Measurements from ENCODE around the gene F11. TPM values are rescaled to one million over a fixed set of nuclear protein-coding genes. Genes with fewer than 3 reads are reported as not detected.
"Not testable (repeated sequence)": the region's sequence is repeated elsewhere in the genome, so short reads cannot be mapped to it uniquely, and the experiment has no call there.

Gene F11
- total RNA-seq, 1 donor from 2014 or later, result not detected

DNA sequence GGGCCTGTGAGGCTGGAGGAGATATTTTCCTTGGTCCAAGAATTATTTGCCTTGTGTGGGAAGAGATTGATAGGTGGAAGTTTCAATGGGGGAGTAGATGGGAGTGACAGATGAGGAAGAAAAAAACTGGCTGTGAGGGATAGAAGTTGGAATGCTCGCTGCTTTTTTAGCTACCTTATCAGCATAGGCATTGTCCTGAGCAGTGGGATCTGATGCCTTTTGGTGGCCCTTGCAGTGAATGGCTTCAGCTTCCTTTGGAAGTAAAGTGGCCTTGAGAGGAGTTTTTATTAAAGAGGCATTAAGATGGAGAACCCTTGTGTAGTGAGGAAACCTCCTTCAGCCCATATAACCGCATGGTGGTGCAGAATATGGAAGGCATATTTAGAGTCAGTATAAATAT is 22.7 kb upstream of the F11 start:
- Mint-ChIP-seq H3K4me1 (ENCODE audit: low read depth, unreplicated experiment) (peaks cover 6% of the 10 kb centered on the region), H3K36me3 (ENCODE audit: unreplicated experiment) (no peaks in the 10 kb centered on the region), H3K4me3 (ENCODE audit: unreplicated experiment) (no peak overlapping the region), H3K27ac (ENCODE audit: unreplicated experiment) (no peak overlapping the region), H3K27me3 (ENCODE audit: unreplicated experiment) (no peaks in the 10 kb centered on the region), H3K9me3 (ENCODE audit: unreplicated experiment) (peaks cover 1% of the 10 kb centered on the region)
- DNase-seq, result no peak
- no peak for TF ChIP-seq CTCF (IDR thresholded peaks at IDR 0.05; ENCODE audit: partially characterized antibody, unreplicated experiment)

GRCh38 chr4:186244835-186245234 is 21.2 kb upstream of the F11 start:
- Mint-ChIP-seq H3K4me1 (ENCODE audit: low read depth, unreplicated experiment) (peaks cover 6% of the 10 kb centered on the region), H3K27ac (ENCODE audit: unreplicated experiment) (no peak overlapping the region), H3K9me3 (ENCODE audit: unreplicated experiment) (peaks cover 1% of the 10 kb centered on the region), H3K4me3 (ENCODE audit: unreplicated experiment) (no peak overlapping the region), H3K27me3 (ENCODE audit: unreplicated experiment) (no peaks in the 10 kb centered on the region), H3K36me3 (ENCODE audit: unreplicated experiment) (no peaks in the 10 kb centered on the region)
- no peak for DNase-seq
- no peak for TF ChIP-seq CTCF (IDR thresholded peaks at IDR 0.05; ENCODE audit: partially characterized antibody, unreplicated experiment)

- H3K9me3 Mint-ChIP-seq (ENCODE audit: unreplicated experiment); H3K4me3 Mint-ChIP-seq (ENCODE audit: unreplicated experiment); H3K36me3 Mint-ChIP-seq (ENCODE audit: unreplicated experiment); H3K4me1 Mint-ChIP-seq (ENCODE audit: low read depth, unreplicated experiment); H3K27ac Mint-ChIP-seq (ENCODE audit: unreplicated experiment); DNase-seq; H3K27me3 Mint-ChIP-seq (ENCODE audit: unreplicated experiment): not testable (repeated sequence)
Observed at GRCh38 chr4:186247062-186247752, 18.8 kb upstream of the F11 start.

GRCh38 chr4:186248643-186249042 is 17.3 kb upstream of the F11 start:
- TF ChIP-seq CTCF (IDR thresholded peaks at IDR 0.05; ENCODE audit: partially characterized antibody, unreplicated experiment), result no peak
- Mint-ChIP-seq H3K27ac (ENCODE audit: unreplicated experiment) (no peak overlapping the region), H3K27me3 (ENCODE audit: unreplicated experiment) (no peaks in the 10 kb centered on the region), H3K4me3 (ENCODE audit: unreplicated experiment) (no peak overlapping the region), H3K36me3 (ENCODE audit: unreplicated experiment) (no peaks in the 10 kb centered on the region), H3K9me3 (ENCODE audit: unreplicated experiment) (peaks cover 1% of the 10 kb centered on the region), H3K4me1 (ENCODE audit: low read depth, unreplicated experiment) (no peaks in the 10 kb centered on the region)
- DNase-seq, result no peak

DNA sequence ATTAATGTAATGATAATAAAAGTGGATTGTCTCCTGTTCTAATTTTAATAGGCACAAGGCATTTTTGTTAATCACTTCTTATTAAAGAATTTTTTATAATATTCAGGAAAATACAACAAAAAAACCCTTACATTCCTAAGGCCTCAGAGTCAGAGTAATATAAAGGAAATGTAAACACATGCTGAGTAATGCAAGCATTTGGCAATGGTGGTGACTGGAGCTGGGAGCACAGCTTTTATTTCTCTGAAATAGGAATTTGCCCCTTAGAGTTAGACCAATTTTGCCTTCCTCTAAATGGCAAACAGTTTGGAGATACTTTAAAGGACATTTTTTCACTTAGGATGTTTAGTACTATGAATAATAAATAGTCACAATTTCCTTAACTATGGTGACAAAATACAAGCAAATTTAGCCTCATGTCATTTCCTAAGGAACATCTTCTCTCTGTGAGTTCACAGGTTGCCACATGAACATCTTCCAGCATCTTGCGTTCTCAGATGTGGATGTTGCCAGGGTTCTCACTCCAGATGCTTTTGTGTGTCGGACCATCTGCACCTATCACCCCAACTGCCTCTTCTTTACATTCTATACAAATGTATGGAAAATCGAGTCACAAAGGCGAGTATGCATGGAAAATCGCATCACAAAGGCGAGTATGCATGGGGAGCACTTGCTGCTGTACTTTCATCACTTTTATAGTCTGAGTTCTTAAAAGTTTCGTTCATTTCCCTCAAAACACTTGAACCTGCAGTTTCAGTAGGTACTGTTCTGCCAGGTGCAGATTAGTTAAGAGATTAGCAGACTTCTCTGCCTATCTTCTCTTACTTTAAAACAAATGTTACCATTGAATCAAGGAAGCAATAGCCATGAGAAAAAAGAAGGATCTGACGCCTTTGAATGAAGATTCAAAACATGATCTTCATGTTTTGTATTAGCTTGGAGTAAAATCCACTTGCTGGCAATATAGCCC is 15.9 kb upstream of the F11 start:
- Mint-ChIP-seq H3K4me3 (ENCODE audit: unreplicated experiment) (no peak overlapping the region), H3K4me1 (ENCODE audit: low read depth, unreplicated experiment) (no peaks in the 10 kb centered on the region), H3K36me3 (ENCODE audit: unreplicated experiment) (no peaks in the 10 kb centered on the region), H3K27me3 (ENCODE audit: unreplicated experiment) (no peaks in the 10 kb centered on the region), H3K9me3 (ENCODE audit: unreplicated experiment) (peaks cover 1% of the 10 kb centered on the region), H3K27ac (ENCODE audit: unreplicated experiment) (no peak overlapping the region)
- DNase-seq, result no peak
- TF ChIP-seq CTCF (IDR thresholded peaks at IDR 0.05; ENCODE audit: partially characterized antibody, unreplicated experiment), result no peak

Data from glutamatergic neuron (in vitro differentiated cells).